Osteoblast (primary cell): ENCODE data around the gene ARHGAP42. TPM values are rescaled to one million over a fixed set of nuclear protein-coding genes. Genes with fewer than 3 reads are reported as not detected.

Experiments used
- DNase-seq: peaks from one replicate; pipeline ENCODE4 v3.0.0; 2011; ENCODE audit warnings: low spot score, mixed read lengths; ENCODE audit not compliant: insufficient read length; ENCODE audit errors: missing footprints
- H2AFZ ChIP-seq: 2 replicates; pipeline ENCODE4 v1.6.0; 2011; ENCODE audit warnings: mild to moderate bottlenecking, low read length
- H3K27ac ChIP-seq: 2 replicates; pipeline ENCODE4 v1.5.1; 2011; ENCODE audit warnings: mild to moderate bottlenecking, low read depth, low read length, moderate library complexity
- H3K27me3 ChIP-seq: 2 replicates; pipeline ENCODE4 v1.6.0; 2012; ENCODE audit warnings: mild to moderate bottlenecking, control low read depth, inconsistent platforms, low read length, moderate library complexity; ENCODE audit not compliant: insufficient read depth
- H3K36me3 ChIP-seq: 2 replicates; pipeline ENCODE4 v1.5.1; 2011; ENCODE audit warnings: mild to moderate bottlenecking, low read length, control low read depth, moderate library complexity; ENCODE audit not compliant: insufficient read depth
- H3K4me1 ChIP-seq: 2 replicates; pipeline ENCODE4 v1.5.1; 2011; ENCODE audit warnings: mild to moderate bottlenecking, low read length, control low read depth, moderate library complexity; ENCODE audit not compliant: insufficient read depth
- H3K4me2 ChIP-seq: 2 replicates; pipeline ENCODE4 v1.6.0; 2011; ENCODE audit warnings: mild to moderate bottlenecking, low read length; ENCODE audit not compliant: insufficient read depth
- H3K4me3 ChIP-seq: fragments of 200-600 bp; sonication (generic); 3 replicates; pipeline ENCODE4 v1.5.1; 2012; ENCODE audit warnings: mild to moderate bottlenecking, low read length, inconsistent platforms; ENCODE audit not compliant: insufficient read depth
- H3K79me2 ChIP-seq: 2 replicates; pipeline ENCODE4 v1.6.0; 2012; ENCODE audit warnings: mild to moderate bottlenecking, low read length, control low read depth, inconsistent platforms; ENCODE audit not compliant: insufficient read depth
- H3K9me3 ChIP-seq: 2 replicates; pipeline ENCODE4 v1.5.1; 2011; ENCODE audit warnings: low read depth, low read length, control low read depth
- H4K20me1 ChIP-seq: 2 replicates; pipeline ENCODE4 v1.6.0; 2012; ENCODE audit warnings: mild to moderate bottlenecking, low read length, control low read depth; ENCODE audit not compliant: insufficient read depth
- CTCF ChIP-seq: IDR thresholded peaks from 2 replicates; pipeline ENCODE4 v1.5.1; 2011; ENCODE audit warnings: mild to moderate bottlenecking, low read depth, low read length, moderate library complexity; ENCODE audit errors: extremely low read depth
- total RNA-seq: library from RNA; depleted of rRNA; stranded (reverse); fragments of >200 nt; gene quantifications from 2 replicates; pipeline ENCODE4 v1.2.3, GENCODE V29; 2012

Gene ARHGAP42
- total RNA-seq, 1 donor = 9.4 TPM

- H3K79me2 ChIP-seq = no peaks in the 10 kb centered on the region
- H3K4me2 ChIP-seq = no peak overlapping the region
- no peak overlapping the region for H3K27ac ChIP-seq
- no peaks in the 10 kb centered on the region for H4K20me1 ChIP-seq
- TF ChIP-seq CTCF = no peak
- no peak overlapping the region for H3K4me3 ChIP-seq
- H3K36me3 ChIP-seq = no peaks in the 10 kb centered on the region
- H2AFZ ChIP-seq = no peak overlapping the region
- H3K9me3 ChIP-seq = no peaks in the 10 kb centered on the region
- H3K27me3 ChIP-seq = no peaks in the 10 kb centered on the region
- DNase-seq = no peak
- H3K4me1 ChIP-seq = no peaks in the 10 kb centered on the region
These were observed 332.8 kb downstream of the ARHGAP42 start for GRCh38 chr11:101019870-101020269.

- DNase-seq = no peak
- no peaks in the 10 kb centered on the region for H3K27me3 ChIP-seq
- H3K36me3 ChIP-seq = no peaks in the 10 kb centered on the region
- no peaks in the 10 kb centered on the region for H3K79me2 ChIP-seq
- H3K4me1 ChIP-seq = no peaks in the 10 kb centered on the region
- H3K27ac ChIP-seq = no peak overlapping the region
- TF ChIP-seq CTCF = no peak
- no peak overlapping the region for H2AFZ ChIP-seq
- no peak overlapping the region for H3K4me2 ChIP-seq
- H4K20me1 ChIP-seq = no peaks in the 10 kb centered on the region
- no peaks in the 10 kb centered on the region for H3K9me3 ChIP-seq
- H3K4me3 ChIP-seq = no peak overlapping the region
These were observed 335.2 kb downstream of the ARHGAP42 start for GRCh38 chr11:101022256-101022655.

GRCh38 chr11:101028644-101029043 is 341.6 kb downstream of the ARHGAP42 start:
- DNase-seq = no peak
- no peaks in the 10 kb centered on the region for H3K36me3 ChIP-seq
- no peaks in the 10 kb centered on the region for H3K4me1 ChIP-seq
- H3K4me3 ChIP-seq = no peak overlapping the region
- H3K79me2 ChIP-seq = no peaks in the 10 kb centered on the region
- peaks cover 3% of the 10 kb centered on the region for H3K27me3 ChIP-seq
- no peak for TF ChIP-seq CTCF
- no peak overlapping the region for H3K27ac ChIP-seq
- no peak overlapping the region for H2AFZ ChIP-seq
- no peaks in the 10 kb centered on the region for H4K20me1 ChIP-seq
- H3K9me3 ChIP-seq = no peaks in the 10 kb centered on the region
- no peak overlapping the region for H3K4me2 ChIP-seq

- H3K27ac ChIP-seq = no peak overlapping the region
- H3K9me3 ChIP-seq = no peaks in the 10 kb centered on the region
- H3K79me2 ChIP-seq = no peaks in the 10 kb centered on the region
- peaks cover 3% of the 10 kb centered on the region for H3K27me3 ChIP-seq
- DNase-seq = no peak
- H2AFZ ChIP-seq = no peak overlapping the region
- no peaks in the 10 kb centered on the region for H4K20me1 ChIP-seq
- no peak overlapping the region for H3K4me3 ChIP-seq
- no peaks in the 10 kb centered on the region for H3K4me1 ChIP-seq
- no peak overlapping the region for H3K4me2 ChIP-seq
- TF ChIP-seq CTCF = no peak
- no peaks in the 10 kb centered on the region for H3K36me3 ChIP-seq
These were observed 342.9 kb downstream of the ARHGAP42 start for GRCh38 chr11:101030015-101030414.
